Dendritic cell treated with granulocyte-macrophage colony-stimulating factor and Interleukin-4, amounts not matched to agents 40 ng/mL and 50 ng/mL, for 4 days (primary cell): ENCODE data around the gene HMGB3.
"Not testable (repeated sequence)": the region's sequence is repeated elsewhere in the genome, so short reads cannot be mapped to it uniquely, and the experiment has no call there.

Source experiments
- H3K27ac Mint-ChIP-seq: one replicate; pipeline ENCODE4 v1.8.0; 2022; ENCODE audit warnings: mild to moderate bottlenecking, mixed read lengths
- H3K27me3 Mint-ChIP-seq: one replicate; pipeline ENCODE4 v1.8.0; 2022; ENCODE audit warnings: mild to moderate bottlenecking, mixed read lengths
- H3K36me3 Mint-ChIP-seq: one replicate; pipeline ENCODE4 v1.8.0; 2022; ENCODE audit warnings: low read depth, mixed read lengths
- H3K4me1 Mint-ChIP-seq: one replicate; pipeline ENCODE4 v1.8.0; 2022; ENCODE audit warnings: low read depth, mixed read lengths
- H3K4me3 Mint-ChIP-seq: one replicate; pipeline ENCODE4 v1.8.0; 2022; ENCODE audit warnings: mild to moderate bottlenecking, moderate library complexity, mixed read lengths
- H3K9me3 Mint-ChIP-seq: one replicate; pipeline ENCODE4 v1.8.0; 2022; ENCODE audit warnings: mixed read lengths
- intact Hi-C: fragments of 100-400 bp; cut with micrococcal nuclease; formaldehyde crosslinking; loops from one replicate; pipeline ENCODE4 v1.15.0; 2022

The HMGB3 gene

DNA sequence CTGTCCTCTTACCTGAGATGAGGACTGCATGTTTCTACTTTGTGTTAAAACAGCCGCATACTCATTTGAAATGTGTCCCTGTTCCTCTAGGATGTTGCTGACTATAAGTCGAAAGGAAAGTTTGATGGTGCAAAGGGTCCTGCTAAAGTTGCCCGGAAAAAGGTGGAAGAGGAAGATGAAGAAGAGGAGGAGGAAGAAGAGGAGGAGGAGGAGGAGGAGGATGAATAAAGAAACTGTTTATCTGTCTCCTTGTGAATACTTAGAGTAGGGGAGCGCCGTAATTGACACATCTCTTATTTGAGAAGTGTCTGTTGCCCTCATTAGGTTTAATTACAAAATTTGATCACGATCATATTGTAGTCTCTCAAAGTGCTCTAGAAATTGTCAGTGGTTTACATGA, 4.6 kb downstream of the HMGB3 start:
- H3K36me3 Mint-ChIP-seq, H3K27me3 Mint-ChIP-seq, H3K27ac Mint-ChIP-seq, H3K4me3 Mint-ChIP-seq, intact Hi-C loops, H3K9me3 Mint-ChIP-seq: not testable (repeated sequence)
- H3K4me1 Mint-ChIP-seq: peaks cover 12% of the 10 kb centered on the region

DNA sequence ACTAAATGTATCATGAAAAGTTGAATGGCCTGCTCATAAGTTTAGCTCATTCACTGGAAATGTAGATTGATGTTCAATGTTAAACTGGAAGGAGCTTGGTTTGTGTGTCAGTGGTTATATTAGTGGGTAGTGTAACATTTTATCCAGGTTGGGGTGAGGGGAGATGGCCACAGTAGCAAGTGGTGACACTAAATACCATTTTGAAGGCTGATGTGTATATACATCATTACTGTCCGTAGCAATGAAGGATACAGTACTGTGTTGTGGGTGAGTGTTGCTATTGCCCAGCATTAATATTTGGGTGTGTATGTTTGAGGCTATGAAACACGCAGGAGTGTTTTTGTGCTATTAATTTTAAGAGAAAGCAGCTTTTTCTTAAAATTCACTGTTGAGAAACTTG, 6.3 kb downstream of the HMGB3 start:
- Mint-ChIP-seq H3K27ac (no peak overlapping the region), H3K27me3 (peaks cover 8% of the 10 kb centered on the region), H3K4me3 (no peak overlapping the region), H3K9me3 (no peaks in the 10 kb centered on the region), H3K36me3 (no peaks in the 10 kb centered on the region), H3K4me1 (peaks cover 12% of the 10 kb centered on the region)
- intact Hi-C loops: no loop called here

DNA sequence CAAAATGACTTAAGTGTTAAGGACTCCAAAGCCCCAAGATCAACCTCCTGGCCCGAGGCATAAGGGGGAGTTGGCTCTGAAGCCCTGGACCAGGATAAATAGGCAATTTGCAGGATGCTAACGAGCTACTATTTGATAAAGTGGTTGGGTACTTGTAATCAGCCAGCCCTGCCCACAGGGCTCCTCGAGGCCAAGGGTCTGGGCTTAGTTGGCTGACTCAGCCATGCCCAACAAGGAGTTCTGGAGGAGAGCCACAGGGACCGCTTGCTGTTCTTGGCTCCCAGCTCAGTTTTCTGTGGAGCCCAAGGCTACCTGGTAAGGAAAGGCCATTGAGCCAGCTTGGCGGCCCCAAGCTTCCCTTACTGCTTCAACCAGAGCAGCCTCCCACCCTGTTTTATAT, 7.8 kb downstream of the HMGB3 start:
- H3K9me3 Mint-ChIP-seq: no peaks in the 10 kb centered on the region
- no peak overlapping the region for H3K27ac Mint-ChIP-seq
- H3K36me3 Mint-ChIP-seq: no peaks in the 10 kb centered on the region
- no peaks in the 10 kb centered on the region for H3K27me3 Mint-ChIP-seq
- H3K4me1 Mint-ChIP-seq: peaks cover under 1% of the 10 kb centered on the region
- intact Hi-C loops: no loop called here
- no peak overlapping the region for H3K4me3 Mint-ChIP-seq

DNA sequence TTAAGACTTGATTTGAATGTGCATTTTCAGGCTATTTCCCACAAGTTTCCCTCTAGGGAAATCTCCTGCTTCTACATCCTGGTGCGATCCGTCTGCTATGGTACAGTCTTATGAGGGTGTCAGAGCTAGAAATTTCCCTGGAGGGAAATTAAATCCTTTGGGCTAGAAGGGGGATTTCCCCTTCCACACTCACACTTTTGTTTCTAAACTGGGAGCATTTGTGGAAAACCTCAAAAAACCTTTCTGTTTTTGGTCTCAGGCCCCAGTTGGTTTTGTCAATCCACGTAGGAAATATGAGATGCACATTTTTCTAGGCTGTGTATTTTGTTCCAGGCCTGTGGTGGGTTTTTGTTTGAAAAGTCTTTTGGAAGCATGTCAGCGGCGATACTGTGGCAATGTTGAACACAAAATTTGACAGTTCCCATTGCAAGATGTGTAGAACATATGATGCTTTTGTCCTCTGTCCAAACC, 17.8 kb downstream of the HMGB3 start:
- H3K9me3 Mint-ChIP-seq: no peaks in the 10 kb centered on the region
- no peaks in the 10 kb centered on the region for H3K36me3 Mint-ChIP-seq
- H3K27ac Mint-ChIP-seq: no peak overlapping the region
- peaks cover 2% of the 10 kb centered on the region for H3K27me3 Mint-ChIP-seq
- no peak overlapping the region for H3K4me3 Mint-ChIP-seq
- intact Hi-C loops: no loop called here
- H3K4me1 Mint-ChIP-seq: no peaks in the 10 kb centered on the region

DNA sequence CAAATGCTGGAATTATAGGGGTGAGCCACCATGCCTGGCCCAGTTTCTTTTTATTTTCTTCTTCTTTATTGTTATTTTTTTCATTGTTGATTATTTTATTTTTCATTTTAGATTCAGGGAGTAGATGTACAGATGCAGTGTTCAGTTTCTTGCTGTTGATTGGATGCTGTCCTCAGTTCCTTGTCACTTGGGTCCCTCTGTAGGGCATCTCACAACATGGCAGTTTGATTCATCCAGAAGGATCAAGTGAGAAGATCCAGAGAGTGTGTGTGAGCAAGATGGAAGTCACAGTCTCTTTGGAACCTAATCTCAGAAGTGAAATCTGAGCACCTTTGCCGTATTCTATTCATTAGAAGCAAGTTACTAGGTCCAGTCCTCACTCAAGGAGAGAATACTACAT, 20.9 kb downstream of the HMGB3 start:
- Mint-ChIP-seq H3K36me3 (no peaks in the 10 kb centered on the region), H3K4me3 (no peak overlapping the region), H3K9me3 (no peaks in the 10 kb centered on the region), H3K4me1 (no peaks in the 10 kb centered on the region), H3K27ac (no peak overlapping the region), H3K27me3 (peaks cover 2% of the 10 kb centered on the region)
- intact Hi-C loops: no loop called here

- no peak overlapping the region for H3K4me3 Mint-ChIP-seq
Measured at GRCh38 chrX:151006410-151007109, 23.4 kb downstream of the HMGB3 start.

GRCh38 chrX:151009582-151009981, 26.4 kb downstream of the HMGB3 start:
- H3K4me3 Mint-ChIP-seq: no peak overlapping the region
- intact Hi-C loops: no loop called here
- no peaks in the 10 kb centered on the region for H3K27me3 Mint-ChIP-seq
- no peak overlapping the region for H3K27ac Mint-ChIP-seq
- peaks cover 11% of the 10 kb centered on the region for H3K9me3 Mint-ChIP-seq
- H3K36me3 Mint-ChIP-seq: no peaks in the 10 kb centered on the region
- H3K4me1 Mint-ChIP-seq: no peaks in the 10 kb centered on the region

More at GRCh38 chrX:151006410-151007109, 23.4 kb downstream of the HMGB3 start:
- no peak overlapping the region for H3K27ac Mint-ChIP-seq
- no peaks in the 10 kb centered on the region for H3K36me3 Mint-ChIP-seq
- H3K9me3 Mint-ChIP-seq: no peaks in the 10 kb centered on the region
- intact Hi-C loops: no loop called here
- no peaks in the 10 kb centered on the region for H3K4me1 Mint-ChIP-seq
- peaks cover 2% of the 10 kb centered on the region for H3K27me3 Mint-ChIP-seq

DNA sequence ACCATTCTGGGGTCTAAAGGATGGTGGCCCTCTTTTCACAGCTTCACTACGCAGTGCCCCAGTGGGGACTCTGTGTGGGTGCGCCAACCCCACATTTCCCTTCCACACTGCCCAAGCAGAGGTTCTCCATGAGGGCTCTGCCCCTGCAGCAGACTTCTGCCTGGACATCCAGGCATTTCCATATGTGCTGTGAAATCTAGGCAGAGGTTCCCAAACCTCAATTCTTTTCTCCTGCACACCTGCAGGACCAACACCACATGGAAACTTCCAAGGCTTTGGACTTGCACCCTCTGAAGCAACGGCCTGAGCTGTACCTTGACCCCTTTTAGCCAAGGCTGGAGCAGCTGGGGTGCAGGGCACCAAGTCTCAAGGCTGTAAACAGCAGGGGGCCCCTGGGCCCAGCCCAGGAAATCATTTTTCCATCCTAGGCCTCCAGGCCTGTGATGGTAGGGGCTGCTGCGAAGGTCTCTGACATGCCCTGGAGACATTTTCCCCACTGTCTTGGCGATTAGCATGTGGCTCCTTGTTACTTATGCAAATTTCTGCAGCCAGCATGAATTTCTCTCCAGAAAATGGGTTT, 30.1 kb downstream of the HMGB3 start:
- H3K4me1 Mint-ChIP-seq: no peaks in the 10 kb centered on the region
- intact Hi-C loops: no loop called here
- peaks cover 11% of the 10 kb centered on the region for H3K9me3 Mint-ChIP-seq
- no peak overlapping the region for H3K4me3 Mint-ChIP-seq
- no peaks in the 10 kb centered on the region for H3K27me3 Mint-ChIP-seq
- H3K36me3 Mint-ChIP-seq: no peaks in the 10 kb centered on the region
- no peak overlapping the region for H3K27ac Mint-ChIP-seq

DNA sequence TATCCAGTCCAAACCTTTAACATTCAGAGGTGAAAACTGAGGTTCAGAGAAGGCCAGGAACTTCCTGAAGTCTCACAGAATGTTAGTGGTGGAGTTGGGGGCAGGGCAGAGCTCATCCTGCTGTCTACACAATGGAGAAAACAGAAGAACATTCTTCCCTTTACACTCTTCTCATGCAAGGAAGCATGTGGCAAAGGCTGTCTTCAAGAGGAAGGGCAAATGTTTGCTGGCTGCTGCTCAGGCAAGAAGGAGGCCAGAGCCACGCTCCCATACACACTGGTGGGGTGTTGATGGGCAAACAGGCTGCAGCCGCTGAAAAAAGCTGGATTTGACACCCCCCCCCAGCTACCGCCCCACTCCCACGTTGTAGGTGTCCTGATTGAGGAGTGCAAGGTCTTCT, 32.5 kb downstream of the HMGB3 start:
- Mint-ChIP-seq H3K4me1 (no peaks in the 10 kb centered on the region), H3K27ac (no peak overlapping the region), H3K9me3 (peaks cover 11% of the 10 kb centered on the region), H3K4me3 (no peak overlapping the region), H3K36me3 (no peaks in the 10 kb centered on the region), H3K27me3 (no peaks in the 10 kb centered on the region)
- intact Hi-C loops: no loop called here

GRCh38 chrX:151019856-151020255, 36.7 kb downstream of the HMGB3 start:
- H3K4me1 Mint-ChIP-seq: no peaks in the 10 kb centered on the region
- no peaks in the 10 kb centered on the region for H3K9me3 Mint-ChIP-seq
- no peak overlapping the region for H3K4me3 Mint-ChIP-seq
- no peak overlapping the region for H3K27ac Mint-ChIP-seq
- H3K27me3 Mint-ChIP-seq: no peaks in the 10 kb centered on the region
- H3K36me3 Mint-ChIP-seq: no peaks in the 10 kb centered on the region
- intact Hi-C loops: no loop called here

- Mint-ChIP-seq H3K27ac (peak overlapping the region; percentile 20), H3K27me3 (peaks cover 8% of the 10 kb centered on the region), H3K4me1 (peaks cover 26% of the 10 kb centered on the region), H3K36me3 (no peaks in the 10 kb centered on the region), H3K9me3 (peaks cover 8% of the 10 kb centered on the region), H3K4me3 (no peak overlapping the region)
- intact Hi-C loops: no loop called here
Measured at GRCh38 chrX:151030845-151031244, 47.7 kb downstream of the HMGB3 start.

- Mint-ChIP-seq H3K27ac (peak overlapping the region; percentile 20), H3K36me3 (no peaks in the 10 kb centered on the region), H3K27me3 (peaks cover 8% of the 10 kb centered on the region), H3K4me3 (no peak overlapping the region), H3K9me3 (peaks cover 8% of the 10 kb centered on the region), H3K4me1 (peaks cover 26% of the 10 kb centered on the region)
- intact Hi-C loops: no loop called here
Measured at GRCh38 chrX:151031391-151031975, 48.3 kb downstream of the HMGB3 start.

- H3K27ac Mint-ChIP-seq: no peak overlapping the region
- H3K4me1 Mint-ChIP-seq: peaks cover 6% of the 10 kb centered on the region
- H3K9me3 Mint-ChIP-seq: no peaks in the 10 kb centered on the region
- peaks cover 8% of the 10 kb centered on the region for H3K27me3 Mint-ChIP-seq
- intact Hi-C loops: no loop called here
- no peaks in the 10 kb centered on the region for H3K36me3 Mint-ChIP-seq
- no peak overlapping the region for H3K4me3 Mint-ChIP-seq
Measured at GRCh38 chrX:151039351-151039750, 56.2 kb downstream of the HMGB3 start.
